Liver (tissue), 9 donors: ENCODE results near the gene SNN. TPM values are rescaled to one million over a fixed set of nuclear protein-coding genes. Genes with fewer than 3 reads are reported as not detected.

Experiments used
- DNase-seq: peaks from one replicate; pipeline ENCODE4 v3.0.0-alpha.2; 2017; ENCODE audit warnings: low spot score
- H3K27ac ChIP-seq, 2 donors: one replicate each; pipeline ENCODE4 v1.7.0; 2013; ENCODE audit warnings: inconsistent platforms in 2 of 2, low read length in 2 of 2, control low read depth in 1 of 2, low read depth in 1 of 2, mild to moderate bottlenecking in 1 of 2
- H3K27me3 ChIP-seq, 4 donors: one replicate each; pipeline versions ENCODE4 v1.6.1 to v1.7.0; 2013; ENCODE audit warnings: low read length in 3 of 4, inconsistent platforms in 1 of 4, mild to moderate bottlenecking in 1 of 4, moderate library complexity in 1 of 4; ENCODE audit not compliant: control insufficient read depth in 4 of 4, insufficient read depth in 4 of 4
- H3K36me3 ChIP-seq, 4 donors: one replicate each; pipeline versions ENCODE4 v1.6.1 to v1.7.0; 2013; ENCODE audit warnings: low read length in 3 of 4, mild to moderate bottlenecking in 3 of 4, low read depth in 1 of 4, moderate library complexity in 1 of 4; ENCODE audit not compliant: control insufficient read depth in 4 of 4, insufficient read depth in 3 of 4
- H3K4me1 ChIP-seq, 4 donors: one replicate each; pipeline versions ENCODE4 v1.6.1 to v1.7.0; 2013; ENCODE audit warnings: low read length in 3 of 4, mild to moderate bottlenecking in 3 of 4, moderate library complexity in 1 of 4; ENCODE audit not compliant: control insufficient read depth in 4 of 4, insufficient read depth in 4 of 4
- H3K4me3 ChIP-seq, 3 donors: one replicate each; pipeline versions ENCODE4 v1.6.1 to v1.7.0; 2013; ENCODE audit warnings: low read length in 3 of 3, control low read depth in 1 of 3, low read depth in 1 of 3, mild to moderate bottlenecking in 1 of 3
- H3K9ac ChIP-seq, 2 donors: one replicate each; pipeline ENCODE4 v1.7.0; 2013; ENCODE audit warnings: low read length in 2 of 2, mild to moderate bottlenecking in 2 of 2, moderate library complexity in 2 of 2, control low read depth in 1 of 2, low read depth in 1 of 2
- H3K9me3 ChIP-seq, 4 donors: one replicate each; pipeline versions ENCODE4 v1.6.1 to v1.7.0; 2013; ENCODE audit warnings: low read length in 3 of 4; ENCODE audit not compliant: control insufficient read depth in 4 of 4
- ATF3 ChIP-seq: IDR thresholded peaks from 2 replicates; pipeline ENCODE4 v1.6.1; 2016; ENCODE audit warnings: antibody characterized with exemption
- CTCF ChIP-seq: fragments of 150-350 bp; IDR thresholded peaks from 2 replicates; pipeline ENCODE4 v1.5.1; 2017; ENCODE audit warnings: improper control_type of control experiment, low read depth, low read length; ENCODE audit not compliant: missing input control
- FOXA1 ChIP-seq: IDR thresholded peaks from 2 replicates; pipeline ENCODE4 v1.6.1; 2016; ENCODE audit warnings: antibody characterized with exemption
- FOXA2 ChIP-seq: IDR thresholded peaks from 2 replicates; pipeline ENCODE4 v1.6.1; 2016; ENCODE audit warnings: antibody characterized with exemption
- GABPA ChIP-seq, 2 donors: IDR thresholded peaks in 1 of 2; conservative IDR thresholded peaks in 1 of 2; 2 replicates each; pipeline ENCODE4 v1.6.1; 2016; ENCODE audit warnings: antibody characterized with exemption in 2 of 2, mild to moderate bottlenecking in 1 of 2, moderate library complexity in 1 of 2
- HNF4A ChIP-seq, 2 donors: conservative IDR thresholded peaks; 2 replicates each; pipeline ENCODE4 v1.6.1; 2016; ENCODE audit warnings: antibody characterized with exemption in 2 of 2, mild to moderate bottlenecking in 2 of 2
- JUND ChIP-seq, 2 donors: IDR thresholded peaks; 2 replicates each; pipeline ENCODE4 v1.6.1; 2016; ENCODE audit warnings: antibody characterized with exemption in 2 of 2
- MAX ChIP-seq: IDR thresholded peaks from 2 replicates; pipeline ENCODE4 v1.6.1; 2016; ENCODE audit warnings: antibody characterized with exemption
- RAD21 ChIP-seq, 2 donors: IDR thresholded peaks; 2 replicates each; pipeline ENCODE4 v1.6.1; 2016; ENCODE audit warnings: antibody characterized with exemption in 2 of 2, mild to moderate bottlenecking in 2 of 2
- REST ChIP-seq: IDR thresholded peaks from 2 replicates; pipeline ENCODE4 v1.6.1; 2016; ENCODE audit warnings: antibody characterized with exemption, mild to moderate bottlenecking
- RXRA ChIP-seq, 2 donors: IDR thresholded peaks; 2 replicates each; pipeline ENCODE4 v1.6.1; 2017 to 2018; ENCODE audit warnings: antibody characterized with exemption in 2 of 2, mild to moderate bottlenecking in 1 of 2
- TAF1 ChIP-seq: conservative IDR thresholded peaks from 2 replicates; pipeline ENCODE4 v1.6.1; 2016; ENCODE audit warnings: antibody characterized with exemption, mild to moderate bottlenecking
- YY1 ChIP-seq: IDR thresholded peaks from 2 replicates; pipeline ENCODE4 v1.6.1; 2016; ENCODE audit warnings: antibody characterized with exemption, mild to moderate bottlenecking
- ZBTB33 ChIP-seq: IDR thresholded peaks from 2 replicates; pipeline ENCODE4 v1.6.1; 2016; ENCODE audit warnings: antibody characterized with exemption
- WGBS: extraction: QIAGEN DNeasy Blood & Tissue Kit; methylation state at CpG from one replicate; pipeline ENCODE4 v1.1.7; 2013; 5-methylcytosine and 5-hydroxymethylcytosine counted together
- polyA plus RNA-seq, 2 donors: library from polyadenylated mRNA; stranded (reverse) in 1 of 2; unstranded in 1 of 2; fragments of 200-250 nt in 1 of 2; fragments of >200 nt in 1 of 2; fragmentation: Nextera tagmentation in 1 of 2; extraction: Ambion mirVana in 1 of 2; gene quantifications; one replicate each; pipeline versions ENCODE4 v1.2.1 to v1.2.3, GENCODE V29; 2013 to 2015
- total RNA-seq, 2 donors: library from RNA; depleted of rRNA; stranded (reverse); fragments of >200 nt; gene quantifications; one replicate each; pipeline ENCODE4 v1.2.3, GENCODE V29; 2014
- donor health status: healthy.
- donor health status: healthy.
- donor health status: healthy.
- donor health status: healthy.
- donor health status: healthy.

Gene SNN
- total and polyA plus RNA-seq, 4 donors: 2.5 to 6.2 (median 5.3) TPM

- WGBS: 77% methylated on average over 9 of the region's 9 CpGs
Observed at GRCh38 chr16:11677451-11677951, 9.2 kb downstream of the SNN start.

More at GRCh38 chr16:11677451-11677951, 9.2 kb downstream of the SNN start:
- Histone ChIP-seq H3K4me3 (no peak overlapping the region), H3K9me3 (no peaks in the 10 kb centered on the region), H3K36me3 (peaks cover 1 to 30% (median 25%) of the 10 kb centered on the region in 4 donors), H3K27me3 (no peaks in the 10 kb centered on the region), H3K27ac (peak overlapping the region; percentile 25 to 77), H3K9ac (no peak overlapping the region), H3K4me1 (peaks cover 4 to 62% (median 29%) of the 10 kb centered on the region in 4 donors)
- TF ChIP-seq FOXA1 (no peak), REST (no peak), ZBTB33 (no peak), JUND (IDR thresholded peaks at IDR 0.05) (no peak), YY1 (no peak), HNF4A (conservative IDR thresholded peaks at IDR 0.05) (no peak), FOXA2 (no peak), TAF1 (no peak), GABPA (IDR thresholded peaks at IDR 0.05 in 1 of 2, conservative IDR thresholded peaks at IDR 0.05 in 1 of 2) (no peak), MAX (no peak), ATF3 (no peak), RAD21 (IDR thresholded peaks at IDR 0.05) (no peak), RXRA (IDR thresholded peaks at IDR 0.05) (no peak), CTCF (no peak)
- no peak for DNase-seq
